HG02571 (cell line): Measurements from ENCODE around the gene KRTAP4-9.
"Not testable (repeated sequence)": the region's sequence is repeated elsewhere in the genome, so short reads cannot be mapped to it uniquely, and the experiment has no call there.

Source experiments
- ATAC-seq: cut with Tn5 transposase; IDR thresholded peaks from one replicate; pipeline ENCODE4 v1.9.1; 2021; ENCODE audit warnings: mild to moderate bottlenecking, moderate library complexity; ENCODE audit not compliant: unreplicated experiment

The KRTAP4-9 gene

GRCh38 chr17:41096055-41096454 is 9.1 kb upstream of the KRTAP4-9 start:
- no peak for ATAC-seq

- ATAC-seq = no peak
Observed at GRCh38 chr17:41098042-41098441, 7.1 kb upstream of the KRTAP4-9 start, which contains the start of gene KRTAP4-8. Gene KRTAP4-8, minus strand, starts transcription at chr17:41098142. Its CDS starts 58 bp downstream, at chr17:41098084.

GRCh38 chr17:41098481-41098880 is 6.7 kb upstream of the KRTAP4-9 start:
- ATAC-seq = no peak

- ATAC-seq = not testable (repeated sequence)
Observed at GRCh38 chr17:41099682-41100480, 5.3 kb upstream of the KRTAP4-9 start.

- ATAC-seq = no peak
Observed at GRCh38 chr17:41101586-41102259, 3.5 kb upstream of the KRTAP4-9 start, which contains the start of gene KRTAP4-16. Gene KRTAP4-16, minus strand, starts transcription at chr17:41102209. Its CDS starts 0 bp downstream, at chr17:41102209.

GRCh38 chr17:41103896-41104295 is 1.3 kb upstream of the KRTAP4-9 start:
- ATAC-seq = no peak

GRCh38 chr17:41104386-41105038 is 677 bp upstream of the KRTAP4-9 start:
- not testable (repeated sequence) for ATAC-seq

- no peak for ATAC-seq
Observed at GRCh38 chr17:41107941-41108450, 2.8 kb downstream of the KRTAP4-9 start.

- not testable (repeated sequence) for ATAC-seq
Observed at GRCh38 chr17:41108728-41109386, 3.7 kb downstream of the KRTAP4-9 start.

GRCh38 chr17:41111151-41111885 is 6.1 kb downstream of the KRTAP4-9 start:
- no peak for ATAC-seq

- no peak for ATAC-seq
Observed at GRCh38 chr17:41116297-41116696, 11.1 kb downstream of the KRTAP4-9 start.

GRCh38 chr17:41117846-41118386 is 12.7 kb downstream of the KRTAP4-9 start, which contains the start of gene KRTAP4-11:
Gene KRTAP4-11, minus strand, starts transcription at chr17:41118373. Its CDS starts 58 bp downstream, at chr17:41118315.
- ATAC-seq = not testable (repeated sequence)

- ATAC-seq = no peak
Observed at GRCh38 chr17:41118721-41119120, 13.5 kb downstream of the KRTAP4-9 start.

- ATAC-seq = not testable (repeated sequence)
Observed at GRCh38 chr17:41119696-41120690, 14.8 kb downstream of the KRTAP4-9 start.

GRCh38 chr17:41121742-41122141 is 16.6 kb downstream of the KRTAP4-9 start:
- no peak for ATAC-seq

GRCh38 chr17:41123292-41123990 is 18.3 kb downstream of the KRTAP4-9 start:
- not testable (repeated sequence) for ATAC-seq

- ATAC-seq = not testable (repeated sequence)
Observed at GRCh38 chr17:41123991-41124371, 18.8 kb downstream of the KRTAP4-9 start, which contains the start of gene KRTAP4-12. Gene KRTAP4-12, minus strand, starts transcription at chr17:41124182. Its CDS starts 60 bp downstream, at chr17:41124122.

GRCh38 chr17:41125064-41125463 is 19.9 kb downstream of the KRTAP4-9 start:
- no peak for ATAC-seq
